Adrenal gland (tissue), 5 donors: ENCODE data around the gene OR52B6.

Experiments
- POLR2A ChIP-seq, 2 donors: fragments of 450-650 bp; IDR thresholded peaks; one replicate each; pipeline ENCODE4 v1.6.1; 2017; ENCODE audit warnings: antibody characterized with exemption in 2 of 2, mild to moderate bottlenecking in 2 of 2, moderate library complexity in 1 of 2
- TF ChIP-seq, protein P1 (sequence below), 6 experiments: fragments of 450-650 bp in 4 of 6; fragments of 200-600 bp in 2 of 6; sonication (generic) in 1 of 6; IDR thresholded peaks; 1 replicate in 5 of 6; 2 replicates in 1 of 6; pipeline versions ENCODE4 v1.5.1 to v1.8.0; 2016 to 2021; ENCODE audit warnings: antibody characterized with exemption in 6 of 6, mild to moderate bottlenecking in 2 of 6, moderate library complexity in 1 of 6
- donor health status: DM: no; HTN: no; CAD: no.

DNA sequence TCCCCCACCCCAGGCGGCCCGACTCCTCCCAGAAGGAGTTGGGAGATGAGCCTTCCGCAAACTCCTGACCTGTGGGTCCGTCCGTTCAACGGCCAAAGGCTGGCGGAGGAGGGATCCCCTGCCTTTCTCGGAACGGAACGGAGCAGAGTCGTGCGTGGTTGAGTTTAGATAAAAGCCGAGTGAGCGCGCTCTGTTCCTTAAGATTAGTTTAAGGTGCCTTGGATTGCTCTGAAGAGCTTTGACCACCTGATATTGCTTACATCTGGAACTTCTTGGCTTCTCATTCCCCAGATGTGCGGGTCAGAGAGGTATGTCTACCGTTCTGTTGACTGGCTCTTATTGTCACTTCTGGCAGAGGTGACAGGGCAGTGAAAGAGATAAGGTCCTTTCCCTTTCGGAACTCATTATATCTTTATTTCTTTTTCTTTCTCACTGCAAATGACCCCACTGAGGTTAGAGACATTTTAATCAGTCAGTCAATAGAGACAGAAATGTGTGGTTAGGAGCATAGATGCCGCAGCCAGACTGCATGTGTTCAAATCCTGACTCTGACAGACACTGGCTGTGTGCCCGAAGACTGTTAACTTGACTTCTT, 16.0 kb downstream of the OR52B6 start, which contains the start of gene TRIM6:
- TF ChIP-seq, protein P1, sequence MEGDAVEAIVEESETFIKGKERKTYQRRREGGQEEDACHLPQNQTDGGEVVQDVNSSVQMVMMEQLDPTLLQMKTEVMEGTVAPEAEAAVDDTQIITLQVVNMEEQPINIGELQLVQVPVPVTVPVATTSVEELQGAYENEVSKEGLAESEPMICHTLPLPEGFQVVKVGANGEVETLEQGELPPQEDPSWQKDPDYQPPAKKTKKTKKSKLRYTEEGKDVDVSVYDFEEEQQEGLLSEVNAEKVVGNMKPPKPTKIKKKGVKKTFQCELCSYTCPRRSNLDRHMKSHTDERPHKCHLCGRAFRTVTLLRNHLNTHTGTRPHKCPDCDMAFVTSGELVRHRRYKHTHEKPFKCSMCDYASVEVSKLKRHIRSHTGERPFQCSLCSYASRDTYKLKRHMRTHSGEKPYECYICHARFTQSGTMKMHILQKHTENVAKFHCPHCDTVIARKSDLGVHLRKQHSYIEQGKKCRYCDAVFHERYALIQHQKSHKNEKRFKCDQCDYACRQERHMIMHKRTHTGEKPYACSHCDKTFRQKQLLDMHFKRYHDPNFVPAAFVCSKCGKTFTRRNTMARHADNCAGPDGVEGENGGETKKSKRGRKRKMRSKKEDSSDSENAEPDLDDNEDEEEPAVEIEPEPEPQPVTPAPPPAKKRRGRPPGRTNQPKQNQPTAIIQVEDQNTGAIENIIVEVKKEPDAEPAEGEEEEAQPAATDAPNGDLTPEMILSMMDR (IDR thresholded peaks at IDR 0.05): no peak
- peak in 1 of 2 donors; percentile 41 for TF ChIP-seq POLR2A (IDR thresholded peaks at IDR 0.05)
